H1 (cell line): ENCODE data around the gene ZFYVE27. TPM values are rescaled to one million over a fixed set of nuclear protein-coding genes. Genes with fewer than 3 reads are reported as not detected.

Experiments
- BCL11A ChIP-seq, 2 experiments: IDR thresholded peaks; one replicate each; pipeline ENCODE4 v1.6.1; 2011; ENCODE audit warnings: low read depth in 2 of 2, low read length in 2 of 2, mild to moderate bottlenecking in 2 of 2
- FOSL1 ChIP-seq: IDR thresholded peaks from 2 replicates; pipeline ENCODE4 v1.6.1; 2011; ENCODE audit warnings: mild to moderate bottlenecking, low read depth, low read length, moderate library complexity; ENCODE audit not compliant: insufficient read depth
- polyA plus RNA-seq, 7 experiments: library from polyadenylated mRNA; depleted of rRNA in 3 of 7; stranded (reverse) in 5 of 7; unstranded in 2 of 7; fragments of >200 nt in 5 of 7; fragments of 200-250 nt in 2 of 7; gene quantifications; 1 replicate in 5 of 7; 2 replicates in 1 of 7; 4 replicates in 1 of 7; pipeline versions ENCODE4 v1.2.1 to v1.2.3, GENCODE V29; 2011 to 2013; ENCODE audit warnings: missing spikeins in 2 of 7, mixed read lengths in 2 of 7
- total RNA-seq: library from RNA; stranded (reverse); fragmentation: NEBNext Ultra II Directional; extraction: Animal tissue kit (Norgen Biotek cat#: 25700); gene quantifications from 2 replicates; pipeline ENCODE4 v1.2.1, GENCODE V29; 2021

Gene ZFYVE27
- total and polyA plus RNA-seq, 2 of the 8 experiments (the other 6 are each of a cell fraction or from before 2014, with no cell fraction given) = 16.6 to 19.8 TPM

- TF ChIP-seq BCL11A (IDR thresholded peaks at IDR 0.05; ENCODE audit: low read depth in 2 of 2, low read length in 2 of 2) = no peak
- TF ChIP-seq FOSL1 = no peak
- TF ChIP-seq, all 59 proteins: peak for 0
These were observed 32.6 kb upstream of the ZFYVE27 start (continued) for GRCh38 chr10:97704341-97704740.
